DOHH2 (cell line): ENCODE data around the gene FAM180A.

Experiments used
- EZH2phosphoT487 ChIP-seq: fragments of 200-600 bp; sonication (generic); IDR thresholded peaks from 2 replicates; pipeline ENCODE4 v1.6.1; 2017; ENCODE audit warnings: borderline replicate concordance, mild to moderate bottlenecking, antibody characterized with exemption, low read length, moderate library complexity, mixed read lengths
- TF ChIP-seq, protein P1 (sequence below): fragments of 200-600 bp; sonication (generic); IDR thresholded peaks from one replicate; pipeline ENCODE4 v1.5.1; 2014; ENCODE audit warnings: antibody characterized with exemption, mild to moderate bottlenecking, low read depth, low read length; ENCODE audit not compliant: poor library complexity, severe bottlenecking

DNA sequence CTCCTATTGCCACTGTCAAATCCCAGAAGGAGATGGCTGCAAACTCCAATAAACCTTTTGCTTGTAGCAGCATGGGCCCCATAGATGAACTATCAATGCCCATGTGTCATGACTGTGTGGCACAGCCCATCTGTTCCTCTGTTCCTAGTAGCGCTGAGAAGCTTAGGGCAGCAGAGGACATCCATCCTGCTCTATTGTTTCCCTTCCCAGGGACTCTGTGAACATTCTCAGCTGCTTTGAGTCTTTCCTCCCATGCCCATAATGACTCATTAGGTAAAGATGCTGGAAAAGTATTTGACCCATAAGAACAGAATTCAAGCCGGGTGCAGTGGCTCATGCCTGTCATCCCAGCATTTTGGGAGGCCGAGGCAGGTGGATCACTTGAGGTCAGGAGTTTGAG is 58.0 kb downstream of the FAM180A start:
- TF ChIP-seq, protein P1, sequence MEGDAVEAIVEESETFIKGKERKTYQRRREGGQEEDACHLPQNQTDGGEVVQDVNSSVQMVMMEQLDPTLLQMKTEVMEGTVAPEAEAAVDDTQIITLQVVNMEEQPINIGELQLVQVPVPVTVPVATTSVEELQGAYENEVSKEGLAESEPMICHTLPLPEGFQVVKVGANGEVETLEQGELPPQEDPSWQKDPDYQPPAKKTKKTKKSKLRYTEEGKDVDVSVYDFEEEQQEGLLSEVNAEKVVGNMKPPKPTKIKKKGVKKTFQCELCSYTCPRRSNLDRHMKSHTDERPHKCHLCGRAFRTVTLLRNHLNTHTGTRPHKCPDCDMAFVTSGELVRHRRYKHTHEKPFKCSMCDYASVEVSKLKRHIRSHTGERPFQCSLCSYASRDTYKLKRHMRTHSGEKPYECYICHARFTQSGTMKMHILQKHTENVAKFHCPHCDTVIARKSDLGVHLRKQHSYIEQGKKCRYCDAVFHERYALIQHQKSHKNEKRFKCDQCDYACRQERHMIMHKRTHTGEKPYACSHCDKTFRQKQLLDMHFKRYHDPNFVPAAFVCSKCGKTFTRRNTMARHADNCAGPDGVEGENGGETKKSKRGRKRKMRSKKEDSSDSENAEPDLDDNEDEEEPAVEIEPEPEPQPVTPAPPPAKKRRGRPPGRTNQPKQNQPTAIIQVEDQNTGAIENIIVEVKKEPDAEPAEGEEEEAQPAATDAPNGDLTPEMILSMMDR = no peak
- no peak for TF ChIP-seq EZH2phosphoT487
